NCI-H2171 (cell line): ENCODE measurements around the gene KCNT2.

ENCODE experiments used
- DNase-seq: peaks from one replicate; lab custom pipeline; 2025; lab: John Stamatoyannopoulos, UW

KCNT2 gene

DNA sequence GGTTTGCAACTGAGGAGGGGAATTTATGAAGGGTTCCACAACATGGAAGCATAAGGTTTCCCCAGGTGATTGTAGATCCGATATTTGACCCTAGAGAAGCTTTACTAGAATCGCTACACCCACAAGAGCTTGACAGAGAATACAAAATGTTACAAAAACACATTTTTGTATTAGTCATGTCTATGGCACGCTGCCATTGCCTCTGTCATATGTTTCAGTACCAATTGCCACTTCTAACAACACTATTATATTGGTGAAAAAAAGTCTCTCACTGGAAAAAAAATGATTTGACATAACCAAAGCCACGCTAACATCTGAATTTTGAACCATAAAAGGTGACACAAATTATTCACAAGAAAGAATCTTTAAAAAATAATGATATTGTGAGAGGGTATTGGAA, 214.5 kb downstream of the KCNT2 start:
- no peak for DNase-seq

DNA sequence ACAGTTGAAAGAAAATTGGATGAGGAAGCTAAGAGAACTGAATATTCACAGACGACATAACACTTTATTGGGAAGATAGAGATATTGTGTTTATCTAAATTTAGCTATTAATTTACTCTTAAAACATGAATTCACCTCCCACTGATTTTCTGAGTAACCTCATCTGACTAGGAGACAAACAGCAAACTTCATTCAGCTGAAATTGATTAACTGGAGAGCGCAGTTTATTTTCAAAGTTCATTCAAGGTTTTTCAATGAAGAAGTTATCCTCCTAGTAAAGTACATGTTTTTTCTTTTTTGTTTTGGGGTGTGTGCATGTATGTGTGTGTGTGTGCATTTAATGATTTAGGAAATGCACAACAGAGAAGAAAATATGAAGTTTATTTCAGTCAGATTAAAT, 215.0 kb downstream of the KCNT2 start:
- no peak for DNase-seq

DNA sequence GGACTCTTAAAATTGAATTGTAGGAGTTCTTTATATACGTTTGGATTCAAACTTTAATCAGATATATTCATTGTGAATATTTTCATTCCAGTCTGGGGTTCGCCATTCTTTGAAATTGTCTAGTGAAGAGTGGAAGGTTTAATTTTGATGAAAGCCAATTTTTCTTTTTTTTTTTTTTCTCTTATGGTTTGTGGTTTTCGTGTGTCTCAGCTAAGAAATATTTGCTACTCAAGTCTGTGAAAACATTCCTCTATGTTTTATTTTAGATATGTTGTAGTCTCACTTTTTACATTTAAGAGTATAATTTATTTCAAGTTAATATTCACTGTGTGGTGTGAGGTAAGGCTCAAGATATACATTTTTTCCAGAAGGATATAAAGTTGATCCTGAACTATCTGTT, 220.5 kb downstream of the KCNT2 start:
- DNase-seq = no peak

- no peak for DNase-seq
These were observed 223.1 kb downstream of the KCNT2 start for GRCh38 chr1:196385109-196385508.

GRCh38 chr1:196382383-196382782, 225.9 kb downstream of the KCNT2 start:
- DNase-seq = no peak

DNA sequence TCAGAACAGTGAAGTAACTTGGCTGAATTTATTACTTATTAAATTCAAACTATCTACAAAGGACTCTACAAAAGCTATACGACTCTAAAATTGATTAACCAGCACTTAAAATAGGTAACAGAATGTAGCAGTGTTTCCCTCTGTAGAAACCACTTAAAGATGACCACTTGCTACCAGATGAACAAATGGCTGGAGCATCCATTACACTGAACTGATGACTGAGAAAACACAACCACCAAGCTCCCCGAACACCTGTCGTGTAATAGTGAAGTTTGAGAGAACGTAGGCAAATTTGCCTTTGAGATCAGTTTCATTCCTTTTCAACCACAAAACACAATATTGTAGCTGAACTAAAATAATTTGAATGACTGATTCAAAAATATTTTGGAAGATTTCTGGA, 226.7 kb downstream of the KCNT2 start:
- no peak for DNase-seq

DNA sequence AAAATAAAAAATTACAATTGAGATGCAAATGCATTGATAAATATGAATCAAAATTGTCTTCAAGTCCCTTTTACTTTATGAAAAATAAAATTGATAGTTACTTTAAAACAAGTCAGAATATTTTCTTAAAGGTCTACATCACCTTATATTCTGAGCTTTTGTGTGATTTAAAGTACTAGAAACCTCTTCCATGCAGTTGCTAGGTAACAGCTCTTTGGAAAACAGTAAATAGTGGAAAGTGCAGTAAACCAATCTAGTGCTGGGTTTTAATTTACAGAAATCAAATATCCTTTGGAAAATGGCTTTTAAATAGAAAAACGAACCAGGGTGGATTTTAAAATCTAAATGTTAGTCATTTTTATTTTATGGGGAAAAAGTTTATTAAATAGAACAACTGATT, 227.9 kb downstream of the KCNT2 start:
- no peak for DNase-seq

DNA sequence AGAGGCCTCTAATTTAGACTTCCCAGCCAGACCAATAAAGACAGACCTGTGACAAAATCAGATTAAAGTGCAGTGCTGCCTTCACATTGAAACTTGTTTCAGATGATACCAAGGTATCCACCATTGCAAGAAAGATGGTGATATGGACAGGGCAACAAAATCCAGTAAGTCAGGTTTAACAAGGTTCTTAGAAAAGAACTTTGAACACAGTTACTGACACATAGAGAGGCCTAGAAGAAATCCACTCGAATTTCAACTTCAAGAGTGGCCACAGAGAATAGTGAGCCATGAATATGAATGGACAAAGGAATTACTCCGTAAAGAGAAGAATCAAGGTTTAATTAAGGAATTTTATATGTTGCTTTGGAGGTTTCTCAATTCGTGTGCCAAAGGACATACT, 230.4 kb downstream of the KCNT2 start:
- no peak for DNase-seq

DNA sequence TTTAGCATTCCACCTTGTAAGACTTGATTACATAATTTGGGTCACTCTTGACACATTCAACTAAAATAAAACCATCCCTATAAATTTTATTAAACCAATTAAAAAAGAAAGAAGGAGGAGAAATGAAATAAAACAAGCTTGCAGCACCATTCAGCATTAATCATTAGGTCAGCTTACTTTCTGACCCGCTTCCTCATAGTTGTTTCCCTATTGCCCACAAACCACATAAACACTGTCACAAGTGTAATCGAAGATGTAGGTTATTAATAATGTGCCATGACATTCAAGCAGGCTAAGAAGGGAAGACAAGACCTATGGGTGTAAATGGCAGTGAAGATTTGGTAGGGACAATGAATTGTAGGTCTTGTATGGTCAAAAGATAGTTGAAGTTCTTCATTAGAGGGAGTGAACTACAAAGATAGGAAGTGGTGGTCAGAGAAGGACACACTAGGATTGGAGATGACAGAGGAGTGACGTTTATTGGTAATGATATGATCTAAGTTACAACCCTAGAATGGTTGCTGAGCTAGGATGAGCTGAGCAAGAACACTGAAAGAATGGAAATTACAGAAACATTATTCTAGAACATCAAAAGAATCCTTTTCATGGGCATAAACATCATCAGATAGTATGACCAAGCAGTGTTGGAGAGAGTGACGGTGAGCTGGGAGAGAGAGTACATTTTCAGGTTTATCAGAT, 231.5 kb downstream of the KCNT2 start:
- DNase-seq = no peak

GRCh38 chr1:196373798-196374197, 234.4 kb downstream of the KCNT2 start:
- no peak for DNase-seq

- DNase-seq = no peak
These were observed 235.2 kb downstream of the KCNT2 start for GRCh38 chr1:196372896-196373536.

DNA sequence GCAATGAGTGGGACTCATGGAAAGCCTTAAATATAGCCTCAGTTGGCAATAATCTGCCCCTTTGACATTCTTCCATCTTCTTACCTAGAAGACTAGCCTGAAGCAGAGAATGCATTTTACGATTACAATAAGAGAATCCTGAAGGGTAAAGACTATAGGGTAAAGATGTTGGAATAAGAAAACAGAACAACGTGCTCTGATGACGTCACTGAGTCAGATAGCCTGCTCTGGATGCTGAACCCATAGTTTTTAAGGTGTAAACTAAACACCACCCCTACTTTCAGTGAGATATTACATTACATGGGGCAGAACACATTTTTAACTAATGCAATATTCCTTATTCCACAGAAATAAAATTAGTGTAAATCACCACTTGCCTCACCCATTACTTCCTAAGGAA, 240.4 kb downstream of the KCNT2 start:
- DNase-seq = no peak

DNA sequence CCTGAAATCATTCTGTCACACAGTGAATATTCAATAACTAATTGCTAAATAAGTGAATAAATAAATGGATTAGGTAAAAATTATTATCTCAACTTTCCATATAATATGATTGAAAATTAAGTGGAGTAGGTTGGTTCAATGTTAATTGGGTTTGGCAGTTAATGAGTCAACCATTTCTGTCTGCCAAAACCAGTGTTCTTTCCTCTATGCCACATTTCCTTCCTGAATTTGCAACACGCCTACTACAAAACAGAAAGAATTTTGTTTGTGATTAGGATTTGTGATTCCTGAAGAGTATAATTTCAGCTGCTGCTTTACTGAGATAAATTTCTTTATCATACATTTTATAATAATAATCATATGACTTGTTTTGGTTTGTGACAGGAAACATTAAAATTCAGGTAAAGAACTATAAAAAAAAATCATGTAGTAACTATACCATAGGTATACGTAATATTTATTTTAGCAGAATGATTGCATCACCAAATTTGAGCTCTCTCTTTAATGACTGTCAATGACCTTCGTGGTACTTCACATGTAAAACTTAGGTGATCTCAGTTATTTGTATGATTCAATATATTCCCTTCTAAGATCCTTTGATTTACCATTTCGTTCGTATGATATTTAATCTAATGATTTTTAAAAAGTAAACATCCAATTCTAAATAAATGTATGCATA, 241.3 kb downstream of the KCNT2 start:
- no peak for DNase-seq

GRCh38 chr1:196361112-196361714, 247.0 kb downstream of the KCNT2 start:
- DNase-seq = no peak

- no peak for DNase-seq
These were observed 250.3 kb downstream of the KCNT2 start for GRCh38 chr1:196357913-196358312.

- DNase-seq = no peak
These were observed 252.9 kb downstream of the KCNT2 start for GRCh38 chr1:196355206-196355786.

DNA sequence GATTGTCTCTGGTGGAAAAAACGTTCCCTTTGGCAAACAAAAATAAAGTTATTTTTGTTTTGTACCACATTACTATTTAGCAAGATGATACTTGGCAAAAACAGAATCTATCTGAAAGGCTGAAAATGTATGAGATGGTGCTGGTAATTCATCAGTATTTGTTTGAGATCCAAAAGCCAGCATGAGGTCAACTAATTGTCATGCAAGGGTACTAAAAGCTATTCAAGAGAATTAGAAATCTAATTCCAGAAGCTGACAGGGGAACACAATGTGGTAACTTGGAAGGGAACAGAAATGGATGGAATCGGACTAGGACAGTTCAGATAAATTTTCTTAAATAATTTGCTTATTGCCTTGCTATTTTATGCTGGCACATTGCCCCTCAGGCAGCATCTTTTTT, 263.8 kb downstream of the KCNT2 start:
- DNase-seq = no peak

DNA sequence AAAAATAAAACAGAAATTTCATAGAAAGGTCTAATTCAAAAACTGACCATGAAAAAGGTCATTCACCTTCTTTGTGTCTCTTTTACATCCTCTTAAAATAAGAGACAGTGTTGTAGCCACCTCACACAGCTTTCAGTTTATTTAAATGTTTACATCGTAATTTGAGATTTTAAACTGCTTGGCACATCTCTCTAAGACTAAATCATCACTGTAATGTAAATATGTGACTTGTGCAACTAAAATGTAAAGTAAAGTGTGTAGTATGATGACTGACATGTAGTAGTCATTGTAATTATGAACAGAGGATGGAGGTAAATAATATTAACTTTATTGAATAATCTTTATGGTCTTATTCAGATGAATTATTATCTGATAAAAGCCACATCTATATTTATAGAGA, 283.9 kb downstream of the KCNT2 start:
- DNase-seq = no peak

GRCh38 chr1:196323869-196324268, 284.4 kb downstream of the KCNT2 start:
- no peak for DNase-seq

DNA sequence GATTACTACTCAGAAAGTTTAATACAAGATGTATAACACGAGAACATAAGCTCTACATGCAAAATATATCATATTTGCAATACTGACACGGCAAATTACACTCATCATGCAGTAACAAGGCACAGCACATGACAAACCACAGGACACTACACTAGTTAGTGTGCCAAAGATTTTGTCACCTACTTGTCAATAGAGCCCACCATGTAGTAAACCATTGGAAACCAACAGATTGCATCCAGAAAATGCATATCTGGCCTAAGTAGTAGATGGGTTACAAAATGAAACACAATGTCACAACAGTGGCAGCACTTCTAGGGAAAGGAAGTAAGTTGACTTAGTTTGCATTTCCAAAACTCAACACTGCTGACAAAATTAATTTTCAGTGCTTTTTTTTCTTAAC, 288.9 kb downstream of the KCNT2 start:
- DNase-seq = no peak

DNA sequence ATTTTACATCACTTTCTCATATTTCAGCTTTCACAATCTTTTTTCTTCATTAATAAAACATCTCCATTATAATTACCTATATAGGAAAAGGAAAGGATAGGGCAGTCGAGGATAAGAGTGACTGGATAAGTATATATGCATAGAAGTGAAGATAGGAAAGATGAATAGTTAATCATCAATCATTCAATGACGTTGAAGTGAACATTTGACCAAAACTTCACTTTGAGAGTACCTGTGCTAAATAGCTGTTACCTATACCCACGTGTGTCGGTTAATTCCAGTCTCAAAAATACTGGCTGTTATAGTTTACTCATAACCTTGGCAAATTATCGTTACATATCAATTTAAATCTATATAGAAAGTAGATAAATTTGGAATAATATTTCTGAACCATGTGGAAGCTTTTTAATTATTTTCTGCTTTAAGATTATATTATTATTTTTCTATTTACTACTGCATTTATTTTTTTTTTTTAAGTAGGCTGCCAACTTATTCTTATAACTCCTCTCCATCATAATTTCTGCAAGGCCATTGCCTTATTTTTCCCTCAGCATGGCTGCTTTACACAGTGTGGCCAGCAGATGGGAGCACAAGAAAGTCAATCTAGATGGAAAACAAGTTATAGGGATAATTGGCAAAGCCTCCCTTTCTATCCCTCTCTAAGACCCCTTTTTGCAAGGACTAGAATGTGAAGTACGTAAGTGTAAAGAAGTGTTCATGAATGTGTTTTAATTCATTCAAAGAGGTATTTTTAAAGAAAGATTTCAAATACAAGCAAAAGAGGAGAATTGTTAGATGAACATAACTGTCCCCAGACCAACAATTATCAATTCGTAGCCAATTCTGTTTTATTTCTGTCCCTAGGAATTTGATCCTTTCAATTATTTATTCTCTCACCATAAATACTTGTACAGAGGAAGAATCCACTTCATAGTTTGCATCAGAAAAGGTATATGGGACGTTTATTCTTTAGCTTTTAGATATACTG, 290.4 kb downstream of the KCNT2 start:
- DNase-seq = peak; percentile 21
